GM19043 (cell line): ENCODE measurements around the gene DNAJA2.
"Not testable (repeated sequence)": the region's sequence is repeated elsewhere in the genome, so short reads cannot be mapped to it uniquely, and the experiment has no call there.

Experiments used
- ATAC-seq: cut with Tn5 transposase; IDR thresholded peaks from one replicate; pipeline ENCODE4 v1.9.1; 2021; ENCODE audit warnings: low read depth; ENCODE audit not compliant: unreplicated experiment

Gene DNAJA2

GRCh38 chr16:46975908-46976470, 2.5 kb upstream of the DNAJA2 start:
- ATAC-seq = no peak

GRCh38 chr16:46975165-46975564, 1.7 kb upstream of the DNAJA2 start:
- ATAC-seq = no peak

GRCh38 chr16:46974352-46974751, 878 bp upstream of the DNAJA2 start:
- ATAC-seq = no peak

GRCh38 chr16:46973996-46974324, 486 bp upstream of the DNAJA2 start:
- ATAC-seq = no peak

GRCh38 chr16:46972429-46973206, 856 bp downstream of the DNAJA2 start:
- peak; percentile 46 for ATAC-seq

GRCh38 chr16:46971271-46971670, 2.2 kb downstream of the DNAJA2 start:
- ATAC-seq = no peak

- no peak for ATAC-seq
Observed at GRCh38 chr16:46970089-46970488, 3.4 kb downstream of the DNAJA2 start.

- ATAC-seq = no peak
Observed at GRCh38 chr16:46968063-46968435, 5.4 kb downstream of the DNAJA2 start.

- no peak for ATAC-seq
Observed at GRCh38 chr16:46962629-46963028, 10.8 kb downstream of the DNAJA2 start.

GRCh38 chr16:46961373-46962353, 11.8 kb downstream of the DNAJA2 start:
- ATAC-seq = no peak

- no peak for ATAC-seq
Observed at GRCh38 chr16:46954562-46954961, 18.9 kb downstream of the DNAJA2 start.

- no peak for ATAC-seq
Observed at GRCh38 chr16:46950009-46950408, 23.5 kb downstream of the DNAJA2 start.

GRCh38 chr16:46949241-46949892, 24.1 kb downstream of the DNAJA2 start:
- no peak for ATAC-seq

- no peak for ATAC-seq
Observed at GRCh38 chr16:46948548-46949166, 24.8 kb downstream of the DNAJA2 start.

- ATAC-seq = peak; percentile 63
Observed at GRCh38 chr16:46947900-46948547, 25.4 kb downstream of the DNAJA2 start.

GRCh38 chr16:46944713-46945112, 28.8 kb downstream of the DNAJA2 start:
- ATAC-seq = not testable (repeated sequence)

- no peak for ATAC-seq
Observed at GRCh38 chr16:46937536-46937935, 35.9 kb downstream of the DNAJA2 start.

- ATAC-seq = peak; percentile 67
Observed at GRCh38 chr16:46932802-46933201, 40.7 kb downstream of the DNAJA2 start.

GRCh38 chr16:46930861-46931260, 42.6 kb downstream of the DNAJA2 start:
- ATAC-seq = no peak
